ENCODE results near the gene EFCAB5.
"Not testable (repeated sequence)": the region's sequence is repeated elsewhere in the genome, so short reads cannot be mapped to it uniquely, and the experiment has no call there.

DNA sequence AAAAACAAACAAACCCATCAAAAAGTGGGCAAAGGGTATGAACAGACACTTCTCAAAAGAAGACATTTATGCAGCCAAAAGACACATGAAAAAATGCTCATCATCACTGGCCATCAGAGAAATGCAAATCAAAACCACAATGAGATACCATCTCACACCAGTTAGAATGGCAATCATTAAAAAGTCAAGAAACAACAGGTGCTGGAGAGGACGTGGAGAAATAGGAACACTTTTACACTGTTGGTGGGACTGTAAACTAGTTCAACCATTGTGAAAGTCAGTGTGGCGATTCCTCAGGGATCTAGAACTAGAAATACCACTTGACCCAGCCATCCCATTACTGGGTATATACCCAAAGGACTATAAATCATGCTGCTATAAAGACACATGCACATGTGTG lies 83.9 kb downstream of the EFCAB5 start:
- TF ChIP-seq, protein P1, sequence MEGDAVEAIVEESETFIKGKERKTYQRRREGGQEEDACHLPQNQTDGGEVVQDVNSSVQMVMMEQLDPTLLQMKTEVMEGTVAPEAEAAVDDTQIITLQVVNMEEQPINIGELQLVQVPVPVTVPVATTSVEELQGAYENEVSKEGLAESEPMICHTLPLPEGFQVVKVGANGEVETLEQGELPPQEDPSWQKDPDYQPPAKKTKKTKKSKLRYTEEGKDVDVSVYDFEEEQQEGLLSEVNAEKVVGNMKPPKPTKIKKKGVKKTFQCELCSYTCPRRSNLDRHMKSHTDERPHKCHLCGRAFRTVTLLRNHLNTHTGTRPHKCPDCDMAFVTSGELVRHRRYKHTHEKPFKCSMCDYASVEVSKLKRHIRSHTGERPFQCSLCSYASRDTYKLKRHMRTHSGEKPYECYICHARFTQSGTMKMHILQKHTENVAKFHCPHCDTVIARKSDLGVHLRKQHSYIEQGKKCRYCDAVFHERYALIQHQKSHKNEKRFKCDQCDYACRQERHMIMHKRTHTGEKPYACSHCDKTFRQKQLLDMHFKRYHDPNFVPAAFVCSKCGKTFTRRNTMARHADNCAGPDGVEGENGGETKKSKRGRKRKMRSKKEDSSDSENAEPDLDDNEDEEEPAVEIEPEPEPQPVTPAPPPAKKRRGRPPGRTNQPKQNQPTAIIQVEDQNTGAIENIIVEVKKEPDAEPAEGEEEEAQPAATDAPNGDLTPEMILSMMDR (IDR thresholded peaks at IDR 0.05; ENCODE audit: low read depth, low read length, missing input control), result not testable (repeated sequence)
- not testable (repeated sequence) for TF ChIP-seq TAF1 (conservative IDR thresholded peaks at IDR 0.05); RAD21 (IDR thresholded peaks at IDR 0.05); EGR1 (IDR thresholded peaks at IDR 0.05; ENCODE audit: low read depth in 2 of 2)
- TF ChIP-seq, protein P2, sequence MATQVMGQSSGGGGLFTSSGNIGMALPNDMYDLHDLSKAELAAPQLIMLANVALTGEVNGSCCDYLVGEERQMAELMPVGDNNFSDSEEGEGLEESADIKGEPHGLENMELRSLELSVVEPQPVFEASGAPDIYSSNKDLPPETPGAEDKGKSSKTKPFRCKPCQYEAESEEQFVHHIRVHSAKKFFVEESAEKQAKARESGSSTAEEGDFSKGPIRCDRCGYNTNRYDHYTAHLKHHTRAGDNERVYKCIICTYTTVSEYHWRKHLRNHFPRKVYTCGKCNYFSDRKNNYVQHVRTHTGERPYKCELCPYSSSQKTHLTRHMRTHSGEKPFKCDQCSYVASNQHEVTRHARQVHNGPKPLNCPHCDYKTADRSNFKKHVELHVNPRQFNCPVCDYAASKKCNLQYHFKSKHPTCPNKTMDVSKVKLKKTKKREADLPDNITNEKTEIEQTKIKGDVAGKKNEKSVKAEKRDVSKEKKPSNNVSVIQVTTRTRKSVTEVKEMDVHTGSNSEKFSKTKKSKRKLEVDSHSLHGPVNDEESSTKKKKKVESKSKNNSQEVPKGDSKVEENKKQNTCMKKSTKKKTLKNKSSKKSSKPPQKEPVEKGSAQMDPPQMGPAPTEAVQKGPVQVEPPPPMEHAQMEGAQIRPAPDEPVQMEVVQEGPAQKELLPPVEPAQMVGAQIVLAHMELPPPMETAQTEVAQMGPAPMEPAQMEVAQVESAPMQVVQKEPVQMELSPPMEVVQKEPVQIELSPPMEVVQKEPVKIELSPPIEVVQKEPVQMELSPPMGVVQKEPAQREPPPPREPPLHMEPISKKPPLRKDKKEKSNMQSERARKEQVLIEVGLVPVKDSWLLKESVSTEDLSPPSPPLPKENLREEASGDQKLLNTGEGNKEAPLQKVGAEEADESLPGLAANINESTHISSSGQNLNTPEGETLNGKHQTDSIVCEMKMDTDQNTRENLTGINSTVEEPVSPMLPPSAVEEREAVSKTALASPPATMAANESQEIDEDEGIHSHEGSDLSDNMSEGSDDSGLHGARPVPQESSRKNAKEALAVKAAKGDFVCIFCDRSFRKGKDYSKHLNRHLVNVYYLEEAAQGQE (IDR thresholded peaks at IDR 0.05), result not testable (repeated sequence)
- TF ChIP-seq, protein P3, sequence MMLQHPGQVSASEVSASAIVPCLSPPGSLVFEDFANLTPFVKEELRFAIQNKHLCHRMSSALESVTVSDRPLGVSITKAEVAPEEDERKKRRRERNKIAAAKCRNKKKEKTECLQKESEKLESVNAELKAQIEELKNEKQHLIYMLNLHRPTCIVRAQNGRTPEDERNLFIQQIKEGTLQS (IDR thresholded peaks at IDR 0.05), result not testable (repeated sequence)
